Panc1 (cell line): ENCODE measurements around the gene KIDINS220. TPM values are rescaled to one million over a fixed set of nuclear protein-coding genes. Genes with fewer than 3 reads are reported as not detected.
A peak's percentile ranks its signal among the peaks of the same experiment; 100 is the strongest.

Experiments used
- ATAC-seq: fragments of 200-7000 bp; cut with Tn5 transposase; 2 replicates; pipeline ENCODE4 v1.9.1; 2020; ENCODE audit warnings: mild to moderate bottlenecking, moderate library complexity
- BruUV-seq: library from RNA; stranded (reverse); fragments of 400-500 nt; replicated peaks from 2 replicates; lab custom pipeline; 2021; lab: Mats Ljungman, UMichigan
- CTCF ChIA-PET: fragments of 300-600 bp; sonication (Branson Sonifier 250); formaldehyde crosslinking; loops from one replicate; lab custom pipeline; 2022; ENCODE audit warnings: antibody characterized with exemption; lab: Charles Lee
- POLR2A ChIA-PET: fragments of 300-600 bp; sonication (Branson Sonifier 250); formaldehyde crosslinking; loops from one replicate; lab custom pipeline; 2022; ENCODE audit warnings: antibody characterized with exemption; lab: Charles Lee
- DNase-seq: peaks from one replicate; pipeline ENCODE4 v3.0.0-alpha.2; 2010; ENCODE audit warnings: low read depth, low spot score
- H3K27ac ChIP-seq: 2 replicates; pipeline ENCODE4 v1.5.1; 2011; ENCODE audit warnings: mild to moderate bottlenecking, low read length, inconsistent platforms
- H3K27me3 ChIP-seq: fragments of 200-500 bp; sonication (Bioruptor generic); 2 replicates; pipeline ENCODE4 v1.6.0; 2014; ENCODE audit warnings: low read length, inconsistent platforms; ENCODE audit not compliant: control insufficient read depth, insufficient read depth
- H3K36me3 ChIP-seq: fragments of 200-500 bp; sonication (Bioruptor generic); 2 replicates; pipeline ENCODE4 v1.5.1; 2014; ENCODE audit warnings: inconsistent platforms, mild to moderate bottlenecking, low read length, moderate library complexity; ENCODE audit not compliant: control insufficient read depth, insufficient read depth
- H3K4me1 ChIP-seq: 2 replicates; pipeline ENCODE4 v1.5.1; 2011; ENCODE audit warnings: inconsistent platforms, mild to moderate bottlenecking, low read length, moderate library complexity; ENCODE audit not compliant: control insufficient read depth, insufficient read depth
- H3K4me3 ChIP-seq, 2 experiments: 2 replicates each; pipeline ENCODE4 v1.5.1; 2011 to 2012; ENCODE audit warnings: low read depth in 2 of 2, low read length in 2 of 2, mild to moderate bottlenecking in 2 of 2, inconsistent platforms in 1 of 2, moderate library complexity in 1 of 2
- H3K9me3 ChIP-seq: fragments of 200-500 bp; sonication (Bioruptor generic); 2 replicates; pipeline ENCODE4 v1.5.1; 2014; ENCODE audit warnings: low read depth, mild to moderate bottlenecking, inconsistent platforms, low read length, moderate library complexity; ENCODE audit not compliant: control insufficient read depth, insufficient read depth
- POLR2AphosphoS5 ChIP-seq: IDR thresholded peaks from 2 replicates; pipeline ENCODE4 v1.6.1; 2012; ENCODE audit warnings: mild to moderate bottlenecking, low read depth, low read length, moderate library complexity
- REST ChIP-seq, 2 experiments: IDR thresholded peaks; 2 replicates each; pipeline ENCODE4 v1.6.1; 2011 to 2012; ENCODE audit warnings: low read depth in 2 of 2, control low read depth in 1 of 2, low read length in 1 of 2, mild to moderate bottlenecking in 1 of 2, moderate library complexity in 1 of 2; ENCODE audit not compliant: insufficient read depth in 1 of 2
- SIN3A ChIP-seq: IDR thresholded peaks from 2 replicates; pipeline ENCODE4 v1.6.1; 2012; ENCODE audit warnings: low read depth, mild to moderate bottlenecking, low read length, moderate library complexity, borderline replicate concordance; ENCODE audit not compliant: insufficient read depth
- TCF7L2 ChIP-seq: IDR thresholded peaks from 2 replicates; pipeline ENCODE4 v1.6.1; 2011; ENCODE audit warnings: mild to moderate bottlenecking, low read depth, low read length, inconsistent platforms
- in situ Hi-C: cut with HindIII; loops from 2 replicates; pipeline ENCODE4 v1.10.0; 2016; ENCODE audit warnings: low sequenced_read_pairs, low pct_unique_long_range_greater_than_20kb
- intact Hi-C: fragments of 100-400 bp; cut with micrococcal nuclease; formaldehyde crosslinking; loops from one replicate; pipeline ENCODE4 v1.10.0; 2022; ENCODE audit not compliant: unreplicated experiment
- total RNA-seq: library from RNA; stranded (reverse); gene quantifications from one replicate; pipeline ENCODE4 v1.2.1, GENCODE V29; 2021; ENCODE audit not compliant: unreplicated experiment
- TF ChIP-seq, protein P1 (sequence below): fragments of 450-650 bp; IDR thresholded peaks from 2 replicates; pipeline ENCODE4 v1.5.1; 2017; ENCODE audit warnings: mild to moderate bottlenecking

The KIDINS220 gene
- total RNA-seq, 1 experiment from 2014 or later, result 39.3 TPM

- Histone ChIP-seq H3K4me1 (peaks cover 35% of the 10 kb centered on the region), H3K4me3 (peak overlapping the region; percentile 55 to 72), H3K9me3 (no peaks in the 10 kb centered on the region; the same call in 1 of the 2 replicates), H3K27me3 (no peaks in the 10 kb centered on the region; the same call in 1 of the 2 replicates), H3K36me3 (peaks cover 11% of the 10 kb centered on the region; the same call in 1 of the 2 replicates), H3K27ac (peak overlapping the region; percentile 89)
- no TSS peak for BruUV-seq
- no peak for TF ChIP-seq POLR2AphosphoS5
- no peak for TF ChIP-seq SIN3A
- TF ChIP-seq REST (IDR thresholded peaks at IDR 0.05; ENCODE audit: insufficient read depth in 1 of 2, low read depth in 2 of 2, low read length in 1 of 2), result no peak
- TF ChIP-seq, protein P1, sequence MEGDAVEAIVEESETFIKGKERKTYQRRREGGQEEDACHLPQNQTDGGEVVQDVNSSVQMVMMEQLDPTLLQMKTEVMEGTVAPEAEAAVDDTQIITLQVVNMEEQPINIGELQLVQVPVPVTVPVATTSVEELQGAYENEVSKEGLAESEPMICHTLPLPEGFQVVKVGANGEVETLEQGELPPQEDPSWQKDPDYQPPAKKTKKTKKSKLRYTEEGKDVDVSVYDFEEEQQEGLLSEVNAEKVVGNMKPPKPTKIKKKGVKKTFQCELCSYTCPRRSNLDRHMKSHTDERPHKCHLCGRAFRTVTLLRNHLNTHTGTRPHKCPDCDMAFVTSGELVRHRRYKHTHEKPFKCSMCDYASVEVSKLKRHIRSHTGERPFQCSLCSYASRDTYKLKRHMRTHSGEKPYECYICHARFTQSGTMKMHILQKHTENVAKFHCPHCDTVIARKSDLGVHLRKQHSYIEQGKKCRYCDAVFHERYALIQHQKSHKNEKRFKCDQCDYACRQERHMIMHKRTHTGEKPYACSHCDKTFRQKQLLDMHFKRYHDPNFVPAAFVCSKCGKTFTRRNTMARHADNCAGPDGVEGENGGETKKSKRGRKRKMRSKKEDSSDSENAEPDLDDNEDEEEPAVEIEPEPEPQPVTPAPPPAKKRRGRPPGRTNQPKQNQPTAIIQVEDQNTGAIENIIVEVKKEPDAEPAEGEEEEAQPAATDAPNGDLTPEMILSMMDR, result no peak
- TF ChIP-seq TCF7L2, result peak; percentile 42
- ATAC-seq (no peak), DNase-seq (no peak)
- ChIA-PET CTCF (no interaction called here), POLR2A (no interaction called here)
- in situ Hi-C loops, result no loop called here
- intact Hi-C loops, result loop anchor here (5.0 to 10.0 kb wide), 3 partner anchors 525 to 1565 kb away; no protein-coding TSS in a partner anchor
These were observed 157.3 kb downstream of the KIDINS220 start for GRCh38 chr2:8679827-8680731.

DNA sequence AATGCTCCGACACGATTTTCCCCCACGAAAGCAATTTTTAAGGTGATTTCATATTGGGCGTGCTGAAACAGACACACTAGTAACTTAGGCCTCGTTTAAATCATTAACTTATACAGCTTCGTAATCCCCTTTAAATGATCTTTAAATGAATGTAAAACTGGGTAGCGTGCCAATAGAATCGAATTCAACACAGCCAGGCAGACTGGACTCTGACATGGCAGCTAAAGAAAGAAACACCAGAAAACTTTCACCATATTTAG is 157.9 kb downstream of the KIDINS220 start:
- intact Hi-C loops (no loop called here), in situ Hi-C loops (no loop called here)
- Histone ChIP-seq H3K9me3 (peaks cover 4% of the 10 kb centered on the region; the same call in 1 of the 2 replicates), H3K4me3 (peak overlapping the region; percentile 55 to 72), H3K36me3 (peaks cover 11% of the 10 kb centered on the region; the same call in 1 of the 2 replicates), H3K27me3 (no peaks in the 10 kb centered on the region; the same call in 1 of the 2 replicates), H3K27ac (peak overlapping the region; percentile 89), H3K4me1 (peaks cover 32% of the 10 kb centered on the region)
- BruUV-seq, result no TSS peak
- ATAC-seq (no peak), DNase-seq (no peak)
- CTCF ChIA-PET, result no interaction called here
- POLR2A ChIA-PET, result interaction anchor here (0.6 kb wide), 1 partner anchor 62 kb away, joined by 3 read pairs; no protein-coding TSS in a partner anchor
- no peak for TF ChIP-seq REST (IDR thresholded peaks at IDR 0.05; ENCODE audit: insufficient read depth in 1 of 2, low read depth in 2 of 2, low read length in 1 of 2)
- TF ChIP-seq, protein P1, result no peak
- TF ChIP-seq TCF7L2, result no peak
- no peak for TF ChIP-seq POLR2AphosphoS5
- no peak for TF ChIP-seq SIN3A
